Measurements from ENCODE around the gene ARHGEF7. TPM values are rescaled to one million over a fixed set of nuclear protein-coding genes. Genes with fewer than 3 reads are reported as not detected.

The ARHGEF7 gene
- total RNA-seq, 1 experiment from 2014 or later = 47.3 TPM

GRCh38 chr13:111225166-111225565, 110.1 kb downstream of the ARHGEF7 start:
- CTCF ChIA-PET = no interaction called here
- Mint-ChIP-seq H3K4me3 (no peak overlapping the region), H3K9me3 (no peaks in the 10 kb centered on the region), H3K27ac (no peak overlapping the region), H3K27me3 (ENCODE audit: low read depth) (no peaks in the 10 kb centered on the region), H3K36me3 (peaks cover 4% of the 10 kb centered on the region; the same call in 1 of the 2 replicates), H3K4me1 (peaks cover 21% of the 10 kb centered on the region)
- TF ChIP-seq ERG (CRISPR knock-in tag; IDR thresholded peaks at IDR 0.05) (no peak), ZNF396 (CRISPR knock-in tag; IDR thresholded peaks at IDR 0.05; ENCODE audit: borderline replicate concordance) (no peak), SMAD4 (CRISPR knock-in tag; IDR thresholded peaks at IDR 0.05) (no peak), CBFB (CRISPR knock-in tag; IDR thresholded peaks at IDR 0.05; ENCODE audit: low read depth) (no peak), RORB (CRISPR knock-in tag; IDR thresholded peaks at IDR 0.05) (no peak), ESRRA (CRISPR knock-in tag; IDR thresholded peaks at IDR 0.05; ENCODE audit: borderline replicate concordance) (no peak)
- TF ChIP-seq, protein P1, sequence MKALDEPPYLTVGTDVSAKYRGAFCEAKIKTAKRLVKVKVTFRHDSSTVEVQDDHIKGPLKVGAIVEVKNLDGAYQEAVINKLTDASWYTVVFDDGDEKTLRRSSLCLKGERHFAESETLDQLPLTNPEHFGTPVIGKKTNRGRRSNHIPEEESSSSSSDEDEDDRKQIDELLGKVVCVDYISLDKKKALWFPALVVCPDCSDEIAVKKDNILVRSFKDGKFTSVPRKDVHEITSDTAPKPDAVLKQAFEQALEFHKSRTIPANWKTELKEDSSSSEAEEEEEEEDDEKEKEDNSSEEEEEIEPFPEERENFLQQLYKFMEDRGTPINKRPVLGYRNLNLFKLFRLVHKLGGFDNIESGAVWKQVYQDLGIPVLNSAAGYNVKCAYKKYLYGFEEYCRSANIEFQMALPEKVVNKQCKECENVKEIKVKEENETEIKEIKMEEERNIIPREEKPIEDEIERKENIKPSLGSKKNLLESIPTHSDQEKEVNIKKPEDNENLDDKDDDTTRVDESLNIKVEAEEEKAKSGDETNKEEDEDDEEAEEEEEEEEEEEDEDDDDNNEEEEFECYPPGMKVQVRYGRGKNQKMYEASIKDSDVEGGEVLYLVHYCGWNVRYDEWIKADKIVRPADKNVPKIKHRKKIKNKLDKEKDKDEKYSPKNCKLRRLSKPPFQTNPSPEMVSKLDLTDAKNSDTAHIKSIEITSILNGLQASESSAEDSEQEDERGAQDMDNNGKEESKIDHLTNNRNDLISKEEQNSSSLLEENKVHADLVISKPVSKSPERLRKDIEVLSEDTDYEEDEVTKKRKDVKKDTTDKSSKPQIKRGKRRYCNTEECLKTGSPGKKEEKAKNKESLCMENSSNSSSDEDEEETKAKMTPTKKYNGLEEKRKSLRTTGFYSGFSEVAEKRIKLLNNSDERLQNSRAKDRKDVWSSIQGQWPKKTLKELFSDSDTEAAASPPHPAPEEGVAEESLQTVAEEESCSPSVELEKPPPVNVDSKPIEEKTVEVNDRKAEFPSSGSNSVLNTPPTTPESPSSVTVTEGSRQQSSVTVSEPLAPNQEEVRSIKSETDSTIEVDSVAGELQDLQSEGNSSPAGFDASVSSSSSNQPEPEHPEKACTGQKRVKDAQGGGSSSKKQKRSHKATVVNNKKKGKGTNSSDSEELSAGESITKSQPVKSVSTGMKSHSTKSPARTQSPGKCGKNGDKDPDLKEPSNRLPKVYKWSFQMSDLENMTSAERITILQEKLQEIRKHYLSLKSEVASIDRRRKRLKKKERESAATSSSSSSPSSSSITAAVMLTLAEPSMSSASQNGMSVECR (CRISPR knock-in tag; IDR thresholded peaks at IDR 0.05; ENCODE audit: borderline replicate concordance) = no peak
- TF ChIP-seq, protein P2, sequence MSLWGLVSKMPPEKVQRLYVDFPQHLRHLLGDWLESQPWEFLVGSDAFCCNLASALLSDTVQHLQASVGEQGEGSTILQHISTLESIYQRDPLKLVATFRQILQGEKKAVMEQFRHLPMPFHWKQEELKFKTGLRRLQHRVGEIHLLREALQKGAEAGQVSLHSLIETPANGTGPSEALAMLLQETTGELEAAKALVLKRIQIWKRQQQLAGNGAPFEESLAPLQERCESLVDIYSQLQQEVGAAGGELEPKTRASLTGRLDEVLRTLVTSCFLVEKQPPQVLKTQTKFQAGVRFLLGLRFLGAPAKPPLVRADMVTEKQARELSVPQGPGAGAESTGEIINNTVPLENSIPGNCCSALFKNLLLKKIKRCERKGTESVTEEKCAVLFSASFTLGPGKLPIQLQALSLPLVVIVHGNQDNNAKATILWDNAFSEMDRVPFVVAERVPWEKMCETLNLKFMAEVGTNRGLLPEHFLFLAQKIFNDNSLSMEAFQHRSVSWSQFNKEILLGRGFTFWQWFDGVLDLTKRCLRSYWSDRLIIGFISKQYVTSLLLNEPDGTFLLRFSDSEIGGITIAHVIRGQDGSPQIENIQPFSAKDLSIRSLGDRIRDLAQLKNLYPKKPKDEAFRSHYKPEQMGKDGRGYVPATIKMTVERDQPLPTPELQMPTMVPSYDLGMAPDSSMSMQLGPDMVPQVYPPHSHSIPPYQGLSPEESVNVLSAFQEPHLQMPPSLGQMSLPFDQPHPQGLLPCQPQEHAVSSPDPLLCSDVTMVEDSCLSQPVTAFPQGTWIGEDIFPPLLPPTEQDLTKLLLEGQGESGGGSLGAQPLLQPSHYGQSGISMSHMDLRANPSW (CRISPR knock-in tag; conservative IDR thresholded peaks at IDR 0.05; ENCODE audit: low read depth) = no peak
- TF ChIP-seq, protein P3, sequence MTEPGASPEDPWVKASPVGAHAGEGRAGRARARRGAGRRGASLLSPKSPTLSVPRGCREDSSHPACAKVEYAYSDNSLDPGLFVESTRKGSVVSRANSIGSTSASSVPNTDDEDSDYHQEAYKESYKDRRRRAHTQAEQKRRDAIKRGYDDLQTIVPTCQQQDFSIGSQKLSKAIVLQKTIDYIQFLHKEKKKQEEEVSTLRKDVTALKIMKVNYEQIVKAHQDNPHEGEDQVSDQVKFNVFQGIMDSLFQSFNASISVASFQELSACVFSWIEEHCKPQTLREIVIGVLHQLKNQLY (CRISPR knock-in tag; IDR thresholded peaks at IDR 0.05) = no peak
- DNase-seq (ENCODE audit: low spot score) (no peak), ATAC-seq (no peak)
- POLR2A ChIA-PET = no interaction called here

DNA sequence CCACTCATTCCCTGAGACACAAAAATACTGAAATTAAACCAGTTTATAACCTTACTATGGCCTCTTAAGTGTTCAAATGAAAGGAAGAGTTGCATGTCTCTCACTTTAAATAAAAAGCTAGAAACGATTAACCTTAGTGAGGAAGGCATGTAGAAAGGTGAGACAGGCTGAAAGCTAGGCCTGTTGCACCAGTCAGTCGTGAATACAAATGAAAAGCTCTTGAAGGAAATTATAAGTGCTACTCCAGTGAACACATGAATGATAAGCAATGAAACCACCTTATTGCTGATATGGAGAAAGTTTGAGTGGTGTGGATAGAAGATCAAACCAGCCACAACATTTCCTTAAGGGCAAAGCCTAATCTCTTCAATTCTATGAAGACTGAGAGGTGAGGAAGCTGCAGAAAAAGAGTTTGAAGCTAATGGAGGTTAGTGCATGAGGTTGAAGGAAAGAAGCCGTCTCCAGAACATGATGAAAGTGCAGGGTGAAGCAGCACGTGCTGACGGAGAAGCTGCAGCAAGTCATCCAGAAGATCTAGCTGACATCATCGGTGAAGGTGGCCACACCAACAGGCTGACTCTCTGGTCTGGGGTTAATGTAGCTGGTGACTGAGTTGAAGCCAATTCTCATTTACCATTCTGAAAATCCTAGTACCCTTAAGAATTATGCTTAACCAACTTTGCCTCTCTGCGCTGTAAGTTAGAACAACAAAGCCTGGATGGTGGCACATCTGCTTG, 110.9 kb downstream of the ARHGEF7 start:
- no peaks in the 10 kb centered on the region for H3K27me3 Mint-ChIP-seq (ENCODE audit: low read depth)
- H3K9me3 Mint-ChIP-seq = no peaks in the 10 kb centered on the region
- ChIA-PET POLR2A (no interaction called here), CTCF (interaction anchor here (1.0 kb wide), 1 partner anchor 119 kb away, joined by 3 read pairs; no protein-coding TSS in a partner anchor)
- no peak for TF ChIP-seq TCF7 (CRISPR knock-in tag; IDR thresholded peaks at IDR 0.05; ENCODE audit: low read depth)
- no peak for TF ChIP-seq JUN (CRISPR knock-in tag; IDR thresholded peaks at IDR 0.05)
- peaks cover 18% of the 10 kb centered on the region for H3K4me1 Mint-ChIP-seq
- H3K27ac Mint-ChIP-seq = no peak overlapping the region
- no peak overlapping the region for H3K4me3 Mint-ChIP-seq
- ATAC-seq = no peak
- DNase-seq (ENCODE audit: low spot score) = no peak
- peaks cover 4% of the 10 kb centered on the region; the same call in 1 of the 2 replicates for H3K36me3 Mint-ChIP-seq

DNA sequence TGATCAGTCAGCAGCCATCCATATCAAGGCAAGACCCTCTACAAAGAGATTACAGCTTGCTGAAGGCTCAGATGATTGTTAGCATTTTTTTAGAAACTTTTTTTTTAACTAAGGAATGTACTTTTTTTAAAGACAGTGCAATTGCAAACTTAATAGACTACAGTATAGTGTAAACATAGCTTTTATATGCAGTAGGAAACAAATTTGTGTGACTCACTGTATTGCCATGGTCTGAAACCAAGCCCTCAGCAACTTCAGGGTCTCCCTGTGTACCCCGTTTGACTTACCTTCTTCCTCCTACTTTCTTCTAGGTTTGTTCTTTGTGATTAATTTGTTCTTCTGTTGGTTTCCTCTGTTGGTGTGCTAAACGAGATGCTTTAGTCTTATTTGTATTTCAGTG, 112.3 kb downstream of the ARHGEF7 start:
- H3K27ac Mint-ChIP-seq = peak overlapping the region; percentile 0; the same call in 1 of the 2 replicates
- H3K36me3 Mint-ChIP-seq = peaks cover 4% of the 10 kb centered on the region; the same call in 1 of the 2 replicates
- ChIA-PET CTCF (no interaction called here), POLR2A (no interaction called here)
- no peak overlapping the region for H3K4me3 Mint-ChIP-seq
- H3K9me3 Mint-ChIP-seq = no peaks in the 10 kb centered on the region
- ATAC-seq = no peak
- no peak for DNase-seq (ENCODE audit: low spot score)
- no peaks in the 10 kb centered on the region for H3K27me3 Mint-ChIP-seq (ENCODE audit: low read depth)
- H3K4me1 Mint-ChIP-seq = peaks cover 23% of the 10 kb centered on the region
- TF ChIP-seq, protein P4, sequence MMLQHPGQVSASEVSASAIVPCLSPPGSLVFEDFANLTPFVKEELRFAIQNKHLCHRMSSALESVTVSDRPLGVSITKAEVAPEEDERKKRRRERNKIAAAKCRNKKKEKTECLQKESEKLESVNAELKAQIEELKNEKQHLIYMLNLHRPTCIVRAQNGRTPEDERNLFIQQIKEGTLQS (CRISPR knock-in tag; conservative IDR thresholded peaks at IDR 0.05) = no peak
- TF ChIP-seq, protein P1 (CRISPR knock-in tag; IDR thresholded peaks at IDR 0.05; ENCODE audit: borderline replicate concordance) = no peak
- TF ChIP-seq ZNF138 (CRISPR knock-in tag; conservative IDR thresholded peaks at IDR 0.05) (no peak), ZNF423 (CRISPR knock-in tag; IDR thresholded peaks at IDR 0.05) (no peak), USF2 (CRISPR knock-in tag; IDR thresholded peaks at IDR 0.05) (no peak)
